ENCODE measurements around the gene CAPG.

DNA sequence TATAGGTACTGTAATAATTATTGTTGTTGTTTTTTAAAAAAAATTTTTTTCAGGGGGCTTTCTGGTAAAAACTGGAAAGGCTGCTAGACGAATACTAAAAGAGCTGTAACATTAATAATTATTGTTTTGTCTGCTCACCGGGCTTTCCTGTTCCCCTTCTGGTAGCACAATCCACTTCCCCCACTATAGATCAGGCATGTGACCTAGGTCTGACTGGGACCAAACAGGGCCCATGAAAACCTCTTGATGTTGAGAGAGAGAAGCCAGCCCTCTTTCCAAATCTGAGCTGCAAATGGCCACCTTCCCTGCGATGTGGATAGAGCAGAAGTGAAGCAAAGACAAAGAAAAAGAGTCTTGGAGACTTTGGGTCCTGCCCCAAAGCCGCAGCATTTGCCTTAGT, 31.7 kb upstream of the CAPG start:
- TF ChIP-seq EZH2 (optimal IDR thresholded peaks at IDR 0.05; ENCODE audit: low read depth, low read length), result no peak
- TF ChIP-seq, protein P1, sequence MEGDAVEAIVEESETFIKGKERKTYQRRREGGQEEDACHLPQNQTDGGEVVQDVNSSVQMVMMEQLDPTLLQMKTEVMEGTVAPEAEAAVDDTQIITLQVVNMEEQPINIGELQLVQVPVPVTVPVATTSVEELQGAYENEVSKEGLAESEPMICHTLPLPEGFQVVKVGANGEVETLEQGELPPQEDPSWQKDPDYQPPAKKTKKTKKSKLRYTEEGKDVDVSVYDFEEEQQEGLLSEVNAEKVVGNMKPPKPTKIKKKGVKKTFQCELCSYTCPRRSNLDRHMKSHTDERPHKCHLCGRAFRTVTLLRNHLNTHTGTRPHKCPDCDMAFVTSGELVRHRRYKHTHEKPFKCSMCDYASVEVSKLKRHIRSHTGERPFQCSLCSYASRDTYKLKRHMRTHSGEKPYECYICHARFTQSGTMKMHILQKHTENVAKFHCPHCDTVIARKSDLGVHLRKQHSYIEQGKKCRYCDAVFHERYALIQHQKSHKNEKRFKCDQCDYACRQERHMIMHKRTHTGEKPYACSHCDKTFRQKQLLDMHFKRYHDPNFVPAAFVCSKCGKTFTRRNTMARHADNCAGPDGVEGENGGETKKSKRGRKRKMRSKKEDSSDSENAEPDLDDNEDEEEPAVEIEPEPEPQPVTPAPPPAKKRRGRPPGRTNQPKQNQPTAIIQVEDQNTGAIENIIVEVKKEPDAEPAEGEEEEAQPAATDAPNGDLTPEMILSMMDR (IDR thresholded peaks at IDR 0.05; ENCODE audit: low read length), result no peak
